ENCODE data around the gene GRM3. TPM values are rescaled to one million over a fixed set of nuclear protein-coding genes. Genes with fewer than 3 reads are reported as not detected.

Gene GRM3
- total and polyA plus RNA-seq, 2 of the 13 experiments (the other 11 are each of a cell fraction or from before 2014, with no cell fraction given), result not detected

- BruUV-seq (replicated peaks), result no TSS peak
- H3K27ac ChIP-seq (ENCODE audit: extremely low read length, insufficient read depth, low read length), result no peak overlapping the region
- no peak overlapping the region for H3K4me3 ChIP-seq (replicated peaks in 1 of 3; ENCODE audit: insufficient read depth in 1 of 3, low read depth in 2 of 3, low read length in 3 of 3)
- H3K9ac ChIP-seq (ENCODE audit: insufficient read depth, low read depth, low read length), result no peak overlapping the region
- no peaks in the 10 kb centered on the region for H3K27me3 ChIP-seq (ENCODE audit: control insufficient read depth in 1 of 2, insufficient read depth in 2 of 2, low read length in 2 of 2)
- ATAC-seq (no peak), DNase-seq (ENCODE audit: low spot score) (no peak), FAIRE-seq (no peak)
- TF ChIP-seq CBX1 (IDR thresholded peaks at IDR 0.05; ENCODE audit: low read depth), result no peak
- TF ChIP-seq SIX1 (CRISPR knock-in tag; IDR thresholded peaks at IDR 0.05; ENCODE audit: borderline replicate concordance), result no peak
- no peak for TF ChIP-seq ZGPAT (CRISPR knock-in tag; IDR thresholded peaks at IDR 0.05)
- no peak for TF ChIP-seq ZNF143 (CRISPR knock-in tag; IDR thresholded peaks at IDR 0.05)
- TF ChIP-seq PRDM10 (CRISPR knock-in tag; IDR thresholded peaks at IDR 0.05; ENCODE audit: low read depth), result no peak
- no peak for TF ChIP-seq ZNF660 (CRISPR knock-in tag; IDR thresholded peaks at IDR 0.05; ENCODE audit: borderline replicate concordance, low read depth)
- TF ChIP-seq RCOR2 (CRISPR knock-in tag; IDR thresholded peaks at IDR 0.05), result no peak
- TF ChIP-seq KMT2A (CRISPR knock-in tag; IDR thresholded peaks at IDR 0.05), result no peak
- TF ChIP-seq ZNF234 (CRISPR knock-in tag; conservative IDR thresholded peaks at IDR 0.05), result no peak
- TF ChIP-seq NFKBIZ (CRISPR knock-in tag; IDR thresholded peaks at IDR 0.05), result no peak
- WGBS (ENCODE audit: low lambda C conversion rate), result 0% methylated on average over 1 of the region's 1 CpG
- H2AFZ ChIP-seq (ENCODE audit: low read length), result no peak overlapping the region
- POLR2A ChIA-PET, result no interaction called here
- CTCF ChIA-PET (ENCODE audit: low intra/inter-chr PET ratio, low total read pairs), result no interaction called here
- H3K79me2 ChIP-seq (ENCODE audit: insufficient read depth, low read length), result no peaks in the 10 kb centered on the region
- H3K36me3 ChIP-seq (replicated peaks in 1 of 2; ENCODE audit: control insufficient read depth in 1 of 2, insufficient read depth in 2 of 2, low read length in 2 of 2), result no peaks in the 10 kb centered on the region
- no peaks in the 10 kb centered on the region for H3K4me1 ChIP-seq (ENCODE audit: insufficient read depth, low read length)
- no peaks in the 10 kb centered on the region for H4K20me1 ChIP-seq (ENCODE audit: insufficient read depth, low read length)
- in situ Hi-C loops (cut with HindIII; ENCODE audit: extremely low pct_ligation_motif_present, low pct_unique_long_range_greater_than_20kb), result no loop called here
- no peak overlapping the region for H3K4me2 ChIP-seq (ENCODE audit: low read depth, low read length)
- intact Hi-C loops (cut with micrococcal nuclease; ENCODE audit: unreplicated experiment), result no loop called here
- no peaks in the 10 kb centered on the region for H3K9me3 ChIP-seq (ENCODE audit: low read length)
Measured at GRCh38 chr7:86664486-86664885, 20.8 kb downstream of the GRM3 start.

Data from HepG2 (cell line).